ENCODE results near the gene MLLT1.

DNA sequence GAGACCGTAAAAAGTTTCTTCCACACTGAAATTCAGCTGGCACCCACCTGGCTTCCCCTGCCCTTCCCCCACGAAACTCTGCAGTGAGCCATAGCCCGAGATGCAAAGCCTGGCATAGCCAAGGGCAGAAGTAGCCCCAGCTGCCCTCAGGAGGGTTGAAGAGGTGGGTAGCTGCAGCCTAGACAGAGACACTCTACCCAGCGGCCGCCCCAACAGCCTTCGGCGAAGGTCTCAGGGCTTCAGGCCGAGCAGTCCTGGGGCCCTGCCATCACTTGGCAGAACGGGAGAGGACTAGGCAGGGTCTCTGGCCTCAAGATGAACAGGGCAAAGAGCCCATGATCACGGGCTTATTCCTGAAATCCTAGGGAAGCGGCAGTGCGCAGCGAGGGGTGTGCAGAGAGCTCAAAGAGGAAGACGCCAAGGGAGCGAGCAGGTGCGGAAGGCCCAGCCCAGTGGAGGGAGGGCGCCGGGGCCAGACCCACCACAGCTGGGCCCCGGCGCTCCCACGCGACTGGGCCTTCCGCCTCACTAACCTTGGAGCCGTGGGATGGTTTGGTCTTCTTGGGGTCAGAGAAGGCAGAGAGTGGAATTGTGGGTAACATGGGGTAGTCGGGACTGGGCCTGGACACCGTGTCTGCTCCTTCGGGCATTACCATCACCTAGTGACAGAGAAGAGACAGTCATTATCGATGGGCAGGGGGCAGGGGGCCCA lies 53.2 kb downstream of the MLLT1 start:
- TF ChIP-seq POLR2AphosphoS5 (IDR thresholded peaks at IDR 0.05; ENCODE audit: low read depth, low read length): no peak
- TF ChIP-seq CTCF (IDR thresholded peaks at IDR 0.05): no peak
- TF ChIP-seq SIN3A (IDR thresholded peaks at IDR 0.05; ENCODE audit: borderline replicate concordance, insufficient read depth, low read depth, low read length): no peak

Measured in Panc1 (cell line).